ENCODE measurements around the gene DCK. TPM values are rescaled to one million over a fixed set of nuclear protein-coding genes. Genes with fewer than 3 reads are reported as not detected.
"Not testable (repeated sequence)": the region's sequence is repeated elsewhere in the genome, so short reads cannot be mapped to it uniquely, and the experiment has no call there.

The DCK gene
- total and polyA plus RNA-seq, 5 experiments from 2014 or later: 61.9 to 100 (median 83.8) TPM

GRCh38 chr4:70984106-70984505, 9.3 kb upstream of the DCK start:
- H3K36me3 Mint-ChIP-seq: peaks cover 0 to 8% (median 0%) of the 10 kb centered on the region in 3 donors
- no peaks in the 10 kb centered on the region for H3K9me3 Mint-ChIP-seq
- POLR2A ChIA-PET: interaction anchor here (1.4 kb wide), 1 partner anchor 10 kb away, joined by 3 read pairs; the partner anchor contains the start of gene DCK
- no peak overlapping the region for H3K4me3 Mint-ChIP-seq
- DNase-seq (no peak), ATAC-seq (no peak)
- H3K27me3 Mint-ChIP-seq: no peaks in the 10 kb centered on the region
- H3K4me1 Mint-ChIP-seq: peaks cover 0 to 10% (median 0%) of the 10 kb centered on the region in 4 donors
- H3K27ac Mint-ChIP-seq: no peak overlapping the region

- ATAC-seq (peak; percentile 20 to 36), DNase-seq (peak in 2 of 10 donors; percentile 26 to 27)
- H3K36me3 Mint-ChIP-seq: peaks cover 0 to 4% (median 0%) of the 10 kb centered on the region in 3 donors
- POLR2A ChIA-PET: interaction anchor here (1.4 kb wide), 1 partner anchor 9 kb away, joined by 3 read pairs; the partner anchor contains the start of gene DCK
- H3K4me3 Mint-ChIP-seq: no peak overlapping the region
- H3K9me3 Mint-ChIP-seq: no peaks in the 10 kb centered on the region
- H3K27me3 Mint-ChIP-seq: no peaks in the 10 kb centered on the region
- peaks cover 0 to 7% (median 0%) of the 10 kb centered on the region in 4 donors for H3K4me1 Mint-ChIP-seq
- no peak overlapping the region for H3K27ac Mint-ChIP-seq
These were observed 8.9 kb upstream of the DCK start for GRCh38 chr4:70984589-70984988.

GRCh38 chr4:70991596-70991995, 1.9 kb upstream of the DCK start:
- DNase-seq (no peak), ATAC-seq (no peak)
- Mint-ChIP-seq H3K36me3 (no peaks in the 10 kb centered on the region), H3K4me3 (no peak overlapping the region), H3K27ac (peak overlapping the region in 6 of 10 donors; percentile 10 to 99 (median 26)), H3K9me3 (no peaks in the 10 kb centered on the region), H3K4me1 (peaks cover 12 to 35% (median 30%) of the 10 kb centered on the region in 4 donors), H3K27me3 (no peaks in the 10 kb centered on the region)
- POLR2A ChIA-PET: interaction anchor here (7.6 kb wide), 1 partner anchor 15 kb away, joined by 84 read pairs; no protein-coding TSS in a partner anchor

- Mint-ChIP-seq H3K27me3 (no peaks in the 10 kb centered on the region), H3K36me3 (no peaks in the 10 kb centered on the region), H3K4me3 (peak overlapping the region; percentile 84 to 98 (median 93)), H3K4me1 (peaks cover 19 to 43% (median 39%) of the 10 kb centered on the region in 4 donors), H3K9me3 (no peaks in the 10 kb centered on the region), H3K27ac (peak overlapping the region; percentile 10 to 99 (median 94))
- DNase-seq (no peak), ATAC-seq (no peak)
- POLR2A ChIA-PET: interaction anchor here (1.2 to 7.6 kb wide), 5 partner anchors 14 to 289 kb away, joined by 3 to 84 read pairs (median 5); no protein-coding TSS in a partner anchor
These were observed 1.0 kb upstream of the DCK start for GRCh38 chr4:70992391-70992881.

GRCh38 chr4:70994069-70994366, 569 bp downstream of the DCK start:
- Mint-ChIP-seq H3K36me3 (peaks cover 0 to 11% (median 1%) of the 10 kb centered on the region in 3 donors), H3K4me1 (peaks cover 23 to 53% (median 48%) of the 10 kb centered on the region in 4 donors), H3K4me3 (peak overlapping the region; percentile 90 to 98 (median 94)), H3K27me3 (no peaks in the 10 kb centered on the region), H3K9me3 (no peaks in the 10 kb centered on the region), H3K27ac (peak overlapping the region; percentile 82 to 99 (median 90))
- ATAC-seq (no peak), DNase-seq (no peak)
- POLR2A ChIA-PET: interaction anchor here (0.6 to 7.6 kb wide), 11 partner anchors 9 to 306 kb away, joined by 3 to 84 read pairs (median 3); partner anchors contain the start of gene GRSF1

GRCh38 chr4:70994387-70995099, 1.1 kb downstream of the DCK start:
- H3K27ac Mint-ChIP-seq: peak overlapping the region; percentile 82 to 99 (median 91)

GRCh38 chr4:70996018-70996360, 2.5 kb downstream of the DCK start:
- Mint-ChIP-seq H3K27ac (peak overlapping the region; percentile 82 to 99 (median 91)), H3K27me3 (no peaks in the 10 kb centered on the region), H3K4me1 (peaks cover 33 to 73% (median 68%) of the 10 kb centered on the region in 4 donors), H3K36me3 (peaks cover 4 to 31% (median 21%) of the 10 kb centered on the region in 3 donors), H3K4me3 (peak overlapping the region; percentile 90 to 98 (median 94)), H3K9me3 (peaks cover 0 to 3% (median 0%) of the 10 kb centered on the region in 9 donors)
- ATAC-seq: peak; percentile 4 to 21
- POLR2A ChIA-PET: interaction anchor here (0.5 to 7.6 kb wide), 5 partner anchors 11 to 1321 kb away, joined by 3 to 84 read pairs (median 5); partner anchors contain the start of gene GRSF1
- peak in 1 of 10 donors; percentile 18 for DNase-seq

More at GRCh38 chr4:70994387-70995099, 1.1 kb downstream of the DCK start:
- H3K4me1 Mint-ChIP-seq: peaks cover 25 to 59% (median 53%) of the 10 kb centered on the region in 4 donors
- no peaks in the 10 kb centered on the region for H3K27me3 Mint-ChIP-seq
- H3K36me3 Mint-ChIP-seq: peaks cover 0 to 16% (median 6%) of the 10 kb centered on the region in 3 donors
- ATAC-seq (no peak), DNase-seq (no peak)
- H3K4me3 Mint-ChIP-seq: peak overlapping the region; percentile 90 to 98 (median 94)
- POLR2A ChIA-PET: interaction anchor here (1.0 to 7.6 kb wide), 4 partner anchors 12 to 307 kb away, joined by 3 to 84 read pairs (median 14); partner anchors contain the start of gene GRSF1
- no peaks in the 10 kb centered on the region for H3K9me3 Mint-ChIP-seq

GRCh38 chr4:70997036-70997435, 3.6 kb downstream of the DCK start:
- ATAC-seq: no peak
- POLR2A ChIA-PET: interaction anchor here (4.0 to 7.6 kb wide), 2 partner anchors 10 to 158 kb away, joined by 25 to 84 read pairs; partner anchors contain the start of gene GRSF1
- Mint-ChIP-seq H3K27ac (peak overlapping the region; percentile 41 to 99 (median 90)), H3K36me3 (peaks cover 14 to 41% (median 31%) of the 10 kb centered on the region in 3 donors), H3K9me3 (peaks cover 0 to 10% (median 0%) of the 10 kb centered on the region in 9 donors), H3K4me1 (peaks cover 42 to 84% (median 77%) of the 10 kb centered on the region in 4 donors), H3K27me3 (no peaks in the 10 kb centered on the region), H3K4me3 (peak overlapping the region; percentile 90 to 98 (median 94))
- DNase-seq: no peak

GRCh38 chr4:70997546-70997945, 4.1 kb downstream of the DCK start:
- H3K4me1 Mint-ChIP-seq: peaks cover 47 to 87% (median 80%) of the 10 kb centered on the region in 4 donors
- peak overlapping the region; percentile 41 to 99 (median 90) for H3K27ac Mint-ChIP-seq
- H3K36me3 Mint-ChIP-seq: peaks cover 17 to 46% (median 36%) of the 10 kb centered on the region in 3 donors
- DNase-seq: no peak
- H3K27me3 Mint-ChIP-seq: no peaks in the 10 kb centered on the region
- no peak for ATAC-seq
- peaks cover 0 to 13% (median 0%) of the 10 kb centered on the region in 9 donors for H3K9me3 Mint-ChIP-seq
- POLR2A ChIA-PET: interaction anchor here (0.6 to 7.6 kb wide), 2 partner anchors 9 to 1329 kb away, joined by 3 to 84 read pairs; no protein-coding TSS in a partner anchor
- H3K4me3 Mint-ChIP-seq: peak overlapping the region; percentile 90 to 98 (median 94)

- POLR2A ChIA-PET: interaction anchor here (1.1 kb wide), 1 partner anchor 10 kb away, joined by 3 read pairs; no protein-coding TSS in a partner anchor
- Mint-ChIP-seq H3K9me3 (peaks cover 0 to 13% (median 2%) of the 10 kb centered on the region in 9 donors), H3K36me3 (peaks cover 17 to 53% (median 39%) of the 10 kb centered on the region in 3 donors), H3K4me1 (peaks cover 58 to 97% (median 91%) of the 10 kb centered on the region in 4 donors), H3K4me3 (peak overlapping the region in 7 of 10 donors; percentile 9 to 79 (median 55)), H3K27ac (peak overlapping the region; percentile 2 to 99 (median 63))
- not testable (repeated sequence) for H3K27me3 Mint-ChIP-seq, ATAC-seq, DNase-seq
These were observed 6.2 kb downstream of the DCK start for GRCh38 chr4:70999639-71000038.

- H3K27me3 Mint-ChIP-seq, POLR2A ChIA-PET, ATAC-seq, DNase-seq: not testable (repeated sequence)
- H3K4me3 Mint-ChIP-seq: peak overlapping the region in 6 of 10 donors; percentile 11 to 77 (median 50)
- H3K9me3 Mint-ChIP-seq: peaks cover 0 to 13% (median 2%) of the 10 kb centered on the region in 9 donors
- peaks cover 57 to 91% (median 87%) of the 10 kb centered on the region in 4 donors for H3K4me1 Mint-ChIP-seq
- peak overlapping the region in 9 of 10 donors; percentile 36 to 99 (median 91) for H3K27ac Mint-ChIP-seq
- H3K36me3 Mint-ChIP-seq: peaks cover 17 to 59% (median 39%) of the 10 kb centered on the region in 3 donors
These were observed 7.9 kb downstream of the DCK start for GRCh38 chr4:71001363-71001762.

GRCh38 chr4:71004281-71004851, 10.9 kb downstream of the DCK start:
- Mint-ChIP-seq H3K36me3 (peaks cover 17 to 64% (median 34%) of the 10 kb centered on the region in 3 donors), H3K4me3 (peak overlapping the region; percentile 63 to 83 (median 78)), H3K4me1 (peaks cover 53 to 94% (median 92%) of the 10 kb centered on the region in 4 donors), H3K27me3 (no peaks in the 10 kb centered on the region), H3K27ac (peak overlapping the region; percentile 79 to 99 (median 94)), H3K9me3 (peaks cover 0 to 13% (median 2%) of the 10 kb centered on the region in 9 donors)
- DNase-seq (peak; percentile 59 to 84 (median 69)), ATAC-seq (peak; percentile 89 to 93)
- POLR2A ChIA-PET: interaction anchor here (7.9 kb wide), 1 partner anchor 10 kb away, joined by 84 read pairs; the partner anchor contains the start of gene DCK

Data from naive thymus-derived CD8-positive, alpha-beta T cell (primary cell).